NCI-H345 (cell line): ENCODE measurements around the gene IPPK.
"Not testable (repeated sequence)": the region's sequence is repeated elsewhere in the genome, so short reads cannot be mapped to it uniquely, and the experiment has no call there.

Experiments
- DNase-seq: peaks from one replicate; lab custom pipeline; 2025; lab: John Stamatoyannopoulos, UW

The IPPK gene

GRCh38 chr9:92637326-92637725 lies 32.6 kb downstream of the IPPK start:
- no peak for DNase-seq

- no peak for DNase-seq
Measured at GRCh38 chr9:92636627-92637026, 33.3 kb downstream of the IPPK start.

GRCh38 chr9:92635760-92636159 lies 34.2 kb downstream of the IPPK start:
- DNase-seq, result no peak

GRCh38 chr9:92634712-92635605 lies 35.0 kb downstream of the IPPK start:
- peak; percentile 7 for DNase-seq

GRCh38 chr9:92633614-92634278 lies 36.2 kb downstream of the IPPK start:
- no peak for DNase-seq

GRCh38 chr9:92632641-92633040 lies 37.3 kb downstream of the IPPK start:
- no peak for DNase-seq

- DNase-seq, result no peak
Measured at GRCh38 chr9:92631452-92632343, 38.2 kb downstream of the IPPK start.

GRCh38 chr9:92627651-92628050 lies 42.3 kb downstream of the IPPK start:
- DNase-seq, result no peak

GRCh38 chr9:92626484-92626883 lies 43.4 kb downstream of the IPPK start:
- no peak for DNase-seq

GRCh38 chr9:92623936-92624335 lies 46.0 kb downstream of the IPPK start:
- DNase-seq, result not testable (repeated sequence)

- no peak for DNase-seq
Measured at GRCh38 chr9:92620845-92621244, 49.1 kb downstream of the IPPK start.

GRCh38 chr9:92619601-92620300 lies 50.2 kb downstream of the IPPK start:
- no peak for DNase-seq

GRCh38 chr9:92618633-92619225 lies 51.2 kb downstream of the IPPK start:
- DNase-seq, result no peak

- no peak for DNase-seq
Measured at GRCh38 chr9:92617951-92618510, 51.9 kb downstream of the IPPK start.

GRCh38 chr9:92617195-92617813 lies 52.6 kb downstream of the IPPK start:
- no peak for DNase-seq

GRCh38 chr9:92616655-92617111 lies 53.2 kb downstream of the IPPK start:
- DNase-seq, result no peak

- no peak for DNase-seq
Measured at GRCh38 chr9:92616199-92616641, 53.7 kb downstream of the IPPK start.

GRCh38 chr9:92615790-92616189 lies 54.1 kb downstream of the IPPK start:
- DNase-seq, result no peak

GRCh38 chr9:92614763-92615461 lies 55.0 kb downstream of the IPPK start:
- DNase-seq, result no peak

- DNase-seq, result no peak
Measured at GRCh38 chr9:92614123-92614510, 55.8 kb downstream of the IPPK start.
